Measurements from ENCODE around the gene IGF2BP1.
"Not testable (repeated sequence)": the region's sequence is repeated elsewhere in the genome, so short reads cannot be mapped to it uniquely, and the experiment has no call there.

Gene IGF2BP1

DNA sequence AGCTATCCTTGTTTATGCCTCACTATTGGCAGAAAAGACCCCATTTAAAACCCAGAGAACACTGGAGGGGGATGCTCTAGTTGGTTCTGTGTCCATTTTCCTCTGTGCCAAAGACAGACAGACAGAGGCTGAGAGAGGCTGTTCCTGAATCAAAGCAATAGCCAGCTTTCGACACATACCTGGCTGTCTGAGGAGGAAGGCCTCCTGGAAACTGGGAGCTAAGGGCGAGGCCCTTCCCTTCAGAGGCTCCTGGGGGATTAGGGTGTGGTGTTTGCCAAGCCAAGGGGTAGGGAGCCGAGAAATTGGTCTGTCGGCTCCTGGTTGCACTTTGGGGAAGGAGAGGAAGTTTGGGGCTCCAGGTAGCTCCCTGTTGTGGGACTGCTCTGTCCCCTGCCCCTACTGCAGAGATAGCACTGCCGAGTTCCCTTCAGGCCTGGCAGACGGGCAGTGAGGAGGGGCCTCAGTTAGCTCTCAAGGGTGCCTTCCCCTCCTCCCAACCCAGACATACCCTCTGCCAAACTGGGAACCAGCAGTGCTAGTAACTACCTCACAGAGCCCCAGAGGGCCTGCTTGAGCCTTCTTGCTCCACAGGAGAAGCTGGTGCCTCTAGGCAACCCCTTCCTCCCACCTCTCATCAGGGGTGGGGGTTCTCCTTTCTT lies 56.1 kb downstream of the IGF2BP1 start:
- no peak for DNase-seq (ENCODE audit: low read depth in 3 of 3)

DNA sequence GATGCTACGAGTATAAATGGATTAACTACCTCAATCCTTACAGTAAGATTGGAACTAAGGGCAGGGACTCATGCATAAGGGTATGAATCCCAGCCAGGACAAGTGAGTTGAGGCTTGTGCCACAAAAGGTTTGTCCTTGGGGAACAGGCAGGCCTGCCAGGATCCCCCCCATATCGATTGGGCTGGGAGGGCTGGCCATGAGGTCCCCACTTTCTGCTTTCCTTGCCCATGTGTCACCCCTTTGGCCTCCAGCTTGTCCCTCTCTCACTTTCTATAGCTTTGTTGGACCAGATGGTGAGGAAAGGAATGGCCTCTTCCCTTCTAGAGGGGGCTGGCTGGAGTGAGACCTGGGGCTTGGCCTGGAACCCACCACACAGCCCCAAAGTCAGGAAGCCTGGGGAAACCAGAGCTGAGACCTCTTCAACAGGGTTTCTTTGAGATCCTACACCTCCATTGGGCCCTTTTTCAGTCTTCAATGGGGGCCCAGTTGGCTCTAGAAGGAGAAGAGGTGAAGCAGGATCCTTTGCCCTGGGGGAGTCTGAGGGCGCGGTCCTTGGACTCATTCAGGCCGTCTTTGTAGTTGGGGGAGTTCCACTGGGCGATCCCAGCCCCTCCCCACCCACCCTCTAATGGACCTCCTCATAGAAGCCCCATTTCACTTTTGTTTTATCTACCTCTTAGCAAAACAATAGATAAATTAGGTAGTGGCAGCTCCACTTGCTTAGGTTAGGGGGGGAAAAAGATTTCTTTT lies 57.3 kb downstream of the IGF2BP1 start:
- no peak for DNase-seq (ENCODE audit: low read depth in 3 of 3)

DNA sequence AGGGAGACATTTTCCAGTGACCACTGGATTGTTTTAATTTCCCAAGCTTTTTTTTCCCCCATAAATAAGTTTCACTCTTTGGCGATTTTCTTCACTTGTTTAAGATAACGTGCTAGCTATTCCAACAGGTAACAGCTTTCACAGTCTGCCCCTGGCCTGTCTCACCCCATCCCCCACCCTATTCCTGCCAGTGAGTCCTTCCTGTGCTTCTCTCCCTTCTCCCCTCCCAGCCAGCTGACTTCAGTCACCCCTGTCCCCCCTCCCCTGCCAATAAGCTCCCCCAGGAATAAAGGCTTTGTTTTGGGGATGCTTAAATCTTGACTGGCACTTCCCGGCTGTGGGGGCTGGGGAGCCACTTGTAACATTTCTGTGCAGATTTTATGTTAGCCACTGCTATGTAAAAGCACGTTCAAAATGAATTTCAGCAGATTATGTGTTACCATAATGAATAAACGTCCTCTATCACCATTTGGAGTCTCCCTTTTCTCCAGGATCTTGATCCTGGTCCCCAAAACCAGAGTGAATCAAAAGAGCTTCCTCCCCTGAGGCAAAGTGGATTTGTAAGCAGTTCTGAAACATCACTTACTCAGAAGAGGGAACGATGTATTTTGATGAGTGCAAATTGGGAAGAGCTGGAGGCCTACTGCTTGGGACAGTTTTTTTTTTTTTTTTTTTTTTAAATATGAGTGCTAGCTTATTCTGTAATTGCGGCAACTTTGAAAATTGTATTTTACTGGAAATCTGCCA lies 58.2 kb downstream of the IGF2BP1 start:
- DNase-seq (ENCODE audit: low read depth in 3 of 3) = no peak

DNA sequence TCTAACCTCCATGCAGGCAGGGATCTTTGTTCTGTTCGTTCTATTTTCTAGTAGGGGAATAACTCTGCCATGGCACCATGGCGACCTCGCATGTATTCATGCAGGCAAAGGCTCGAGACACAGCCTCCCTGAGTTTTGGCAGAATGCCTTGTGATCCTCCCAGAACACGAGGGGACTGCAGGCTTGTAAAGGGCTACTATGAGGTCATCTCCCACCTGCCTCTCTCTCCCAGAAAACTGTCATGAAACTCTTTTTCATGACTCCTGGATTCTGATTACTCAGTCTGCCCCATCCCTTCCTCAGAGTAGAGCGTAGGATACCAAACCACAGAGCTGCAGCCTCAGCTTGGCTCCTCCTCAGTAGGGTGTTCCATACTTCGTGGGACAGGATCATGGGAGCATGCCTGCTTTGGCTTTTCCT lies 64.3 kb downstream of the IGF2BP1 start:
- DNase-seq (ENCODE audit: low read depth in 3 of 3) = no peak

DNA sequence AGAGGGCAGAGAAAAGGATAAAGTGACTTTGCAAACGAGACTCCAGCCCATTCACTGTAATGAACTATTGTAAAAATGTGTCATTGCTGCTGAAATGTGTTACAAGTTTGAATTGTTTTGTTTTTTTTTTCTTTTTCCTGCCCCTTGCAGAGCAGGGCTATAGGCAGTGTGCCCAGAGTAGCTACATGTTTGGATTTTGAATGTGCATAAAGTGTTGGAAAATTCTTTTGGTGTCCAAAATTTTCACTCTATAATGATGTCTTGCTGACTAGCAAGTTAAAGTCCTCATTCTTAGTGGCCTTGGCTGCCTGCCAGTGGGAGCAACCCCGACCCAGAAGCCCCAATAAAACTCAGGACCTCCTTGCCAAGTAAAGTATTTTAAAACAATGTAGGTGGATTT lies 66.5 kb downstream of the IGF2BP1 start:
- no peak for DNase-seq (ENCODE audit: low read depth in 3 of 3)

DNA sequence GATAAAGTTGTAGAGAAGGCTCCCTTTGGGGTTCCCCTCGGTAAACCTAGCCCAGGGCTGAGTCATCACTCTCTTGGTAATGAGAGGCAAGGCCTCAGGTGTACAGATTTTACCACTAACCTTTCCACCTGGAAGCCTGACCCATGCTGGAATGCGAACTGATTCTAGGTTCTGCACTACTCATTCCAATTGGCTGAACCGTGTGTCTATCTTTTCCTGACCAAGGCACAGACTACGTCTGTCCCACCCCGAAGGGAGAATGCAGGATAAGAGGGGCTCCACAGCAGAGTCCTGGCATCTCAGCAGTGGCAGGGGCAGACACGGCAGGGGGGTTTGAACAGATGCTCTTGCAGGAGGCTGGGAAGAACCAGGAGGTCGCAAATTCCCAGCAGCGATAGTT lies 70.0 kb downstream of the IGF2BP1 start:
- no peak for DNase-seq (ENCODE audit: low read depth in 3 of 3)

DNA sequence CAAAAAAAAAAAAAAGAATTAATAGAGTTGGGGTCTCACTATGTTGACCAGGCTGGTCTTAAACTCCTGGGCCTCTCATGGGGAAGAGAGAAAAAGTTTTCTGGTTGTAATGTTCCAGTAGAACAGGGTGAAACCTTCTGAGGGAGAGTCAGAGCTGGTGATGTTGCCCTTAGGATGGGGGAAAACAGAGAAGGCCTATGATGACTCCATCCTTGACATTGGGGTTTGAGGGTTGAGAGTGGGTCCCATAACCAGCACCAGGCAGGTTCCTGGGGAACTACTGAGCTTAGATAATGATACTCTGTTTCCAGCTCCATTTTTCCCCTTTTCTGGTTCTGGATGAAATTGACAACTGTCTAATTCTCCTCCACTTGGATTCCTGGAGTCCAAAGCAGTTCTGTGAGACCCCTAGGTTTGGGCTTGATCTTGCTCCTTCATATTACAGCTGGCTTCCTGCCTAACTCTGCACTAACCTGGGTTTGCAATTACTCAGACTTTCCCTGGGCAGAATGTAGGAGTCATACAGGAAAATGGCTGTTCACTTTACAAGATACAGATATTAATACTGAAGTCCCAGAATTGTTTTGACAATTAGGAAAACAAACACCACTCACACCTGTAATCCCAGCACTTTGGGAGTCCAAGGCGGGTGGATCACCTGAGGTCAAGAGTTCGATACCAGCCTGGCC lies 72.5 kb downstream of the IGF2BP1 start:
- DNase-seq (ENCODE audit: low read depth in 3 of 3) = no peak

DNA sequence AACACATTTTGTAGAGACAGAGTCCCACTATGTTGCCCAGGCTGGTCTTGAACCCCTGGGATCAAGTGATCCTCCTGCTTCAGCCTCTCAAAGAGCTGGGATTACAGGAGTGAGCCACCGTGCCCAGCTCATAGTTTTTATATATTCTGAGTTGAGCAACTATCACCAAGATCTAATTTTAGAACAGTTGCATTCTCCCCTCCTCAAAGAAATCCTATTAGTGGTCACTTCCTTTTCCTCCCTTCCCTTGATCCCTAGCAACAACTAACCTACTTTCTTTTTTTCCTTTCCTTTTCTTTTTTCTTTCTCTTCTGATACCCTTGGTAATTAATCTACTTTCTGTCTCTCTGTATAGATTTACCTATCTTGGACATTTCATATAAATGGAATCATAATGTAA lies 73.9 kb downstream of the IGF2BP1 start:
- no peak for DNase-seq (ENCODE audit: low read depth in 3 of 3)

DNA sequence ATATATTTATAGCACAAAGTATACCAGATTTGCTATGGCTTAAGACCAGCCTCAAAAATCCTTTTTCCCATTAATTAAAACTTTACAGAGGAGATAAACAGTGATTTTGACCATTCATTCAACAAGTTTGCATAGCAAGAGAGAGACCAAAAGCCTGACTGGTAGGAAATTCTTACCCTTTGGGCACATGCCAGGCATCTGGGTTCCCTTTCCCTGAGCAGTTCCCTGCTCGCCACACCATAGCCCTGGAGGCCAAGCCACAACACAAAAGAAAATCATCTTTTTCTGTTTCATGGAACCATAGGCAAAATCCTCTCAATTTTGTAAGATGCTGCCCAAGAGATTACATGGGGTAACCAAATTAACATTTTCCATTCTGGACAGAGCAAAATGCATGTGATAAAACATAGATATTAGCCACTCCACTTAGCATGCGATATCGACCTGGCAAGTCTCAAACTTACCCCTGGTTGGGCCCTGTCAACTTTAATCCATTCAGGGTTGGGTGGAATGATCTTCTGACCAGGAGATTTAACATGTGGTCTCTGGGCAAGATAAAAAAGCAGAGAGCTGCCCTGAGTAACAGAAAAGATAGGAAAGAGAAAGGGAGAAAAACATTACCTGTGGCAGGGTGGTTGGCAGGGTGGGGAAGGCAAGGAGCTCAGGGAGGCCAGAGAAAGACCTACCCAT lies 77.8 kb downstream of the IGF2BP1 start:
- no peak for DNase-seq (ENCODE audit: low read depth in 3 of 3)

DNA sequence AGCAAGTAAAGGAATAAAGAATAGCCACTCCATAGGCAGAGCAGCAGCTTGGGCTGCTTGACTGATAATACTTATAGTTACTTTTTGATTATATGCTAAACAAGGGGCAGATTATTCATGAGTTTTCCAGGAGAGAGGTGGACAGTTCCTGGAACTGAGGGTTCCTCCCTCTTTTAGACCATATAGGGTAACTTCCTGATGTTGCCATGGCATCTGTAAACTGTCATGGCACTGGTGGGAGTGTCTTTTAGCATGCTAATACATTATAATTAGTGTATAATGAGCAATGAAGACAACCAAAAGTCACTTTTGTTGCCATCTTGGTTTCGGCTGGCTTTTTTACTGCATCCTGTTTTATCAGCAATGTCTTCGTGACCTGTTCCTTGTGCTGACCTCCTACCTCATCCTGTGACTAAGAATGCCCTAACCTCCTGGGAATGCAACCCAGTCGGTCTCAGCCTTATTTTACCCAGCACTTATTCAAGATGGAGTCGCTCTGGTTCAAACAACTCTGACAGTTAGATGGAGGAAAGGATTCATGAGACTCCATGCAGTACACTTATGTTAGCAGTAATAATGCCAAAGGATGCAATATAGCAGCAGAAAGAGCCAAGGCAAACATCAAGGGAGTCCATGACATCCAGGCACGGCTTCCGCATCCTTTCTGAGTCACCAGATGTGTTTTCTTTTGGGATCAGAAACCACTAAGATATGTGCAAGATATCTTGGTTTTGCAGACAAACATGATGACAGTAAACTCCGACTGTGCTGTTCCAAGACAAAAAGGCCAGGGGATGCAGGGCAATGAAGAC lies 79.6 kb downstream of the IGF2BP1 start:
- no peak for DNase-seq (ENCODE audit: low read depth in 3 of 3)

DNA sequence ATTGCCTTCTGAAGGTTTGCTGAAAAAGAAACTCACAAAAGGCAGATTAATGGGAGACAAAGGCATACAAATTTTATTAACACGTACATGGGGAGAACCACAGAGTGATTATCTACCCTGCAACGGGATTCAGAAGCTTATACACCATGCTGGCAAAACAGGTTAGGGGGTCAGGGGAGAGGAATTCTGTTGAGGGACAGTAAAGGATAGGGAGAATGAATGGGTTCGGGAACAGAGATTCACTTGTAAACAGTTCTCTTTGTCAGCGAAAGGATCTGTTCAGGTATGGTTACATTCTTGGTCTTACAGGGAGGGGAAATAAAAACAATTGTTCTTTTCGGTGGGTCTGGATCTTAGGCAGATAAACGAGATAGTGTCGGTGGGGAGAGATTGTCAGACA lies 81.1 kb downstream of the IGF2BP1 start:
- DNase-seq (ENCODE audit: low read depth in 3 of 3) = no peak

DNA sequence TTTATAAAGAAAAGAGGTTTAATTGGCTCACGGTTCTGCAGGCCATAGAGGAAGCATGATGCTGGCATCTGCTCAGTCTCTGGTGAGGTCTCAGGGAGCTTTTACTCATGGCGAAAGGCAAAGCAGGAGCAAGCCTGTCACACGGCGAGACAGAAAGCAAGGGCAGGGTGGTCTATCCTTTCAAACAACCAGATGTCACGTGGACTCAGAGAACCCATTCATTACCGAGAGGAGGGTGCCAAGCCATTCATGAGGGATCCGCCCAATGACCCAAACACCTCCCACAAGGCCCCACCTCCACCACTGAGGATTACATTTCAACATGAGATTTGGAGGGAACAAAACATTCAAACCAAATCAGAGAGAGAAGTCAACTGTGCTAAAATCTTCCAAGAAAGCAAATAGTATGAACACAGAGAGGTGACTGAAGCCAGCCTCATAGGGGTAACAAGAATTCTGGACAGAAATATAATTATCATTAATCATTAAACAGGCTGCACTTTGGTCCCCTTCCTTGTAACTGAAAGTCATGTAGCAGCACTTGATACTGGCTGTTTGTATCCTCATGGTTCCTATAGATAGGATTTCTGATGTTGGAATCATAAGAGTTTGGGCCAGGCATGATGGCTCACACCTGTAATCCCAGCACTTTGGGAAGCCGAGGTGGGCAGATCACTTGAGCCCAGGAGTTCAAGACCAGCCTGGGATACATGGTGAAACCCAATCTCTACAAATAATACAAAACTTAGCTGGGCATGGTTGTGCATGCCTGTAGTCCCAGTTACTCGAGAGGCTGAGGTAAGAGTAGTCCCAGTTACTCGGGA lies 82.9 kb downstream of the IGF2BP1 start:
- no peak for DNase-seq (ENCODE audit: low read depth in 3 of 3)

DNA sequence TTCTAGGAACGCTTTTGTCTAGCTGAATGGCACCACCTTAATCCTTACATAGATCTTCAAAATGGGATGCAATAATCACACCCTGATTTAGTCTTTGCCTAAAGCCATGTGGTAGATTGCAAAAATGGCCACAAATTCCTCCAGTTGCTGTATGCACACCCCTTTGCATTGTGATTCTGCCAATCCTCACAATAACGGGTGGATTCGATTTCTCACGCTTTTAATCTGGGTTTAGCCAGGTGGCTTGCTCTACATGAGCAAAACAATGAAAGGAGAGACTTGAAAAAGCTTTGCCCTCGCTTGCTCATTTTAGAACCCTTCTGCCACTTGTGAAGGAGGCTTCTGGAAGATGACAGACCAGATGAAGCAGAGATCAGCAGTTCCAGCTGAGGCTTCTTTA lies 85.0 kb downstream of the IGF2BP1 start:
- DNase-seq (ENCODE audit: low read depth in 3 of 3) = no peak

DNA sequence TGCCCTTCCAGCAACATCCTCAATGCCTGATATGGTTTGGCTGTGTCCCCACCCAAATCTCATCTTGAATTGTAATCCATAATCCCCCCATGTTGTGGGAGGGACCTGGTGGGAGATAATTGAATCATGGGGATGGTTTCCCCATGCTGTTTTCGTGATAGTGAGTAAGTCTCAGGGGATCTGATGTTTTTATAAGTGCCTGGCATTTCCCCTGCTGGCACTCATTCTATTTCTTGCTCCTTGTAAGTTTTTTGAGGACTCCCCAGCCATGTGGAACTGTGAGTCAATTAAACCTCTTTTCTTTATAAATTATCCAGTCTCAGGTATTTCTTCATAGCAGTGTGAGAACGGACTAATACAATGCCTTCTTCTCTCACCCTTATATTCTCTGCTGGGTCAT lies 87.9 kb downstream of the IGF2BP1 start:
- not testable (repeated sequence) for DNase-seq (ENCODE audit: low read depth in 3 of 3)

DNA sequence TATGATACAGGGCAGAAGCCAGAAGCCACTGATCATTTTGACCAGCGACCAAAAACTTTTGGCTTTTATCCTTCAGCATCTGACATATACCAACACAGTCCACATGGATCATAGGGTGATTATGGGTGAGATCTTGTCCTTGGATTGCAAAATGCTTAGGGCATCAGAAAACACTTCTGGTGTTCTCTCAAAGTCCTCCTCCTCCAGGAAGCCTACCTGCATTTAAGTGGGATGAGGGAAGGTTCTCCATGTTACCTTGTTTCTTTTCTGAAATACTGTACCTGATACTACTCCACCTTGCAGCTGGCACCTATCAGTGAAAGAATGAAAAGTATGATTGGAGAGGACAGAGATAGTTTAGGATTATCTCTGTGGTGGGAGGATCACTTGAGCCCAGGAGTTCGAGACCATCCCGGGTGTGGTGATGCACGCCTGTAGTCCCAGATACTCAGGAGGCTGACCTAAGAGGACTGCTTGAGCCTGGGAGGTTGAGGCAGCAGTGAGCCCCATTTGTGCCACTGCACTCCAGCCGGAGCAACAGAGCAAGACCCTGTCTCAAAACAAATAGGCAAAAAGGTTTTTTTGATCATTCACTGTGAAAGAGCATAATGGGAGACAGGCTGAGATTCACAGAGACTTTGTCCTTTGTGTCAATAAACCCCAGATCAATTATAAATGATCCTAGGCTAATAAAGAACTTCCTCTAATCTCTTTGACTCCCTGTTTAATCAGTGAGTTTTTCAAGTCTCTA lies 88.6 kb downstream of the IGF2BP1 start:
- no peak for DNase-seq (ENCODE audit: low read depth in 3 of 3)

DNA sequence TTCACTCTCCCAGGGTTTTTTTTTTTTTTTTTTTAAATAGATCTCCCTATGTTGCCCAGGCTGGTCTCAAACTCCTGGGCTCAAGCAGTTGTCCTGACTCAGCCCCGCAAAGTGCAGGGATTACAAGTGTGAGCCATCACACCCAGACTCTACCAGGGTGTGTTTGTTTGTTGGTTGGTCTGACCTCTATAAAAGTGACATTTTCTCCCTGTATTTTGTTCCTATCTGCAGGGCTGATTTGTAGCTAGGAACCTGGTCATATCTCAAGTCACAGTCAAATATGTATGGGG lies 89.1 kb downstream of the IGF2BP1 start:
- DNase-seq (ENCODE audit: low read depth in 3 of 3) = no peak

DNA sequence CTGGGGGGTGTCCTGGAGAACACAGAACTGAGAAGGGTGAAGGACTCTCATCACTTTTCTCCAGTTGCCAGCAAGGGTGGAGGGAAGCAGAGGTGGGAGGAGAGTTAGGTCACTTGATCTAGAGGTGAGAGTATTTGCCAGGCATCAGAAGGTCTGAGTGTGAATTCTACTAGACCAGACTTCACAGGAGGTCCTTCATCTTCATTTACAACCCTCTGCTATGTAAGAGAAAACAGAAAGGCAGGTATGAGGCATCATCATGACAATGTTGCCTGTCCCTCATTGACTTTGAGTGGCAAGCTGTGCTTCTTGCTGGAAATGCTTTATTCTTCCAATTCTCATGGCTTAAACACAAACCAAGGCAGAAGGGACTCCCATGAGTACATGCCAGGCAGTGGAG lies 89.5 kb downstream of the IGF2BP1 start:
- no peak for DNase-seq (ENCODE audit: low read depth in 3 of 3)

DNA sequence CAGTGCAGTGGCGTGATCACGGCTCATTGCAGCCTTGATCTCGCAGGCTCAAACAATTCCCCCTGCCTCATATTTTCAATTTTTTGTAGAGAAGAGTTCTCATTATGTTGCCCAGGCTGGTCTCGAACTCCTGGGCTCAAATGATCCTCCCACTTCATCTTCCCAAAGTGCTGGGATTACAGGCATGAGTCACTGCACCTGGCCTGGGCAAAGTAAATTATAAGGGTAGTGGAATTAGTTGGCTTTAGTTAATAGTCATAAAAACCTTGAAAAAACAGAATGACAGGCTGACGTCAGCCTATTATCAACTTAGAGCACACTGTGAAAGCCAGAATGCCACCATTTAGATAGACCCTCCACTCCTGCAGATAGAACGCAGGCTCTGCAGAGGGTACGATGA lies 91.9 kb downstream of the IGF2BP1 start:
- DNase-seq (ENCODE audit: low read depth in 3 of 3) = no peak

DNA sequence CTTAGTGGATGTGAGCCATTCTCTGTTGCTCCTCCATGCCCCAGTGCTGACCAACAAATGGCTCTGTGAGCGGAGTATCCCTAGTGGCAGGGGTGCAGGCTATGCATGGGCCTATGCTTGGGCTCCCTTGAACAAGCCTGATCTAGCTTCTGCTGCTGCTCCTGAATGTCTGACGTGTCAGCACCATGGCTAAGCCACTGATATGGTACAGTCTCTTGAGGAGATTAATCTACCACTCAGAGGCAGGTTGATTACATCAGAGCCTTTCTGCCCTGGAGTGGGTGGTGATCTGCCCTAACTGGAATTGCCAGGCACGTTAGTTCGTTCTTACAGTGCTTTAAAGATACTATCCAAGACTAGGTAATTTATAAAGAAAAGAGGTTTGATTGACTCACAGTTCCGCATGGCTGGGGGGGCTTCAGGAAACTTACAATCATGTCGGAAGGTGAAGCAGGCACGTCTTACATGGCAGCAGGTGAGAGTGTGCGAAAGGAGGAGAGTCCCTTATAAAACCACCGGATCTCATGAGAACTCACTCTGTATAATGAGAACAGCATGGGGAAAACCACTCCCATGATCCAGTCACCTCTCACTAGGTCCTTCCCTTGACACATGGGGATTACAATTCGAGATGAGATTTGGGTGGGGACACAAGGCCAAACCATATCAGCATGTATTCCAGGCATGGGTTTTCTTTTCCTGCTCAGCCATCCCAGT lies 93.9 kb downstream of the IGF2BP1 start:
- DNase-seq (ENCODE audit: low read depth in 3 of 3) = no peak

Measured in stimulated activated CD4-positive, alpha-beta T cell treated with anti-CD3 and anti-CD28 coated beads, TNF-alpha, amount 100 ng/mL, for 24 hours (primary cell).